GM12865 (cell line): ENCODE data around the gene NR1I3.

Experiments used
- DNase-seq: peaks from one replicate; pipeline ENCODE4 v3.0.0; 2010; ENCODE audit warnings: low read depth
- H3K4me3 ChIP-seq: 2 replicates; pipeline ENCODE4 v1.5.1; 2011; ENCODE audit warnings: mild to moderate bottlenecking, low read depth, low read length, control low read depth
- TF ChIP-seq, protein P1 (sequence below): IDR thresholded peaks from 2 replicates; pipeline ENCODE4 v1.5.1; 2011; ENCODE audit warnings: low read length, control low read depth, low read depth, inconsistent platforms; ENCODE audit not compliant: insufficient read depth; ENCODE audit errors: missing control alignments

The NR1I3 gene

DNA sequence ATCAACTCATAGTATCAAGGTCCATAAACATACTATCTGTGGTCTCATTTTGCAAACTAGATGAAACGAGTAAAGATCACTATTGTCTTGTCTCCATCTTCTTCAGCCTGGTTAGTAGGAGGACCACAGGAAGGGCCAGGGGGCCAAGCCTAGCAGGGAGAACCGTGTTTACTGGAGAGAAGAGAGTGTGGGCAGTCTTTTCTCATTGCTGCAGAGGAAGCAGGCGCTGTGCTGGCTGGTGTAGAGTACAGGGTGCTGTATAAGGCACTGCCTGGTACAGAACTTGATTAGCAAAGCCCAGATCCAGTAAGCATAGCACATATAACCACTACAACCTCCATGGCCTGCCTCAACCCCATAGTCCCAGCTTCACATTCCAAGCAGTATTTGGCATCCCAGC lies 50.7 kb downstream of the NR1I3 start:
- H3K4me3 ChIP-seq = no peak overlapping the region
- TF ChIP-seq, protein P1, sequence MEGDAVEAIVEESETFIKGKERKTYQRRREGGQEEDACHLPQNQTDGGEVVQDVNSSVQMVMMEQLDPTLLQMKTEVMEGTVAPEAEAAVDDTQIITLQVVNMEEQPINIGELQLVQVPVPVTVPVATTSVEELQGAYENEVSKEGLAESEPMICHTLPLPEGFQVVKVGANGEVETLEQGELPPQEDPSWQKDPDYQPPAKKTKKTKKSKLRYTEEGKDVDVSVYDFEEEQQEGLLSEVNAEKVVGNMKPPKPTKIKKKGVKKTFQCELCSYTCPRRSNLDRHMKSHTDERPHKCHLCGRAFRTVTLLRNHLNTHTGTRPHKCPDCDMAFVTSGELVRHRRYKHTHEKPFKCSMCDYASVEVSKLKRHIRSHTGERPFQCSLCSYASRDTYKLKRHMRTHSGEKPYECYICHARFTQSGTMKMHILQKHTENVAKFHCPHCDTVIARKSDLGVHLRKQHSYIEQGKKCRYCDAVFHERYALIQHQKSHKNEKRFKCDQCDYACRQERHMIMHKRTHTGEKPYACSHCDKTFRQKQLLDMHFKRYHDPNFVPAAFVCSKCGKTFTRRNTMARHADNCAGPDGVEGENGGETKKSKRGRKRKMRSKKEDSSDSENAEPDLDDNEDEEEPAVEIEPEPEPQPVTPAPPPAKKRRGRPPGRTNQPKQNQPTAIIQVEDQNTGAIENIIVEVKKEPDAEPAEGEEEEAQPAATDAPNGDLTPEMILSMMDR = no peak
- no peak for DNase-seq

GRCh38 chr1:161185732-161186311 lies 52.2 kb downstream of the NR1I3 start:
- TF ChIP-seq, protein P1 = no peak
- peak overlapping the region; percentile 45 for H3K4me3 ChIP-seq
- peak; percentile 70 for DNase-seq

DNA sequence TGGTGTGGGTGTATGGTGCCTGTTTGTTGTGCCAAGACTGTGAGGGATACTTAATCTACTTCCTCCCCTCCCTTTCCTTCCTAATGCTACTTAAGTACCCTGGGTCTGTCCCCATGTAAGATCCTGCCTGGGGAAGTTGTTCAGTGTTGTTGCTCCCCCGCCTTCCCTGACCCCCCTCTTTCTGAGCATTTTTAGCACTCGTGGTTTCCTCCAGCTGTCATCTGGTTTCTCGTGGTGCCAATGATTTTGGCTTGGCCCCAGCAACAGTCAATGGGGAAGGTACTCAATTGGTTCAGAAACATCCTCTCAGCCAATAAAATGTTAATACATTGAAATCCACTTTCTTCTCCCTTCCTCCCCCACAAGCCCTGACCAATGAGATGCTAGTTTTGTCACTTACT lies 52.7 kb downstream of the NR1I3 start:
- H3K4me3 ChIP-seq = peak overlapping the region; percentile 63
- DNase-seq = peak; percentile 97
- TF ChIP-seq, protein P1 = no peak

- H3K4me3 ChIP-seq = peak overlapping the region; percentile 21
- DNase-seq = peak; percentile 89
- TF ChIP-seq, protein P1 = no peak
Measured at GRCh38 chr1:161182214-161182613, 55.8 kb downstream of the NR1I3 start.

DNA sequence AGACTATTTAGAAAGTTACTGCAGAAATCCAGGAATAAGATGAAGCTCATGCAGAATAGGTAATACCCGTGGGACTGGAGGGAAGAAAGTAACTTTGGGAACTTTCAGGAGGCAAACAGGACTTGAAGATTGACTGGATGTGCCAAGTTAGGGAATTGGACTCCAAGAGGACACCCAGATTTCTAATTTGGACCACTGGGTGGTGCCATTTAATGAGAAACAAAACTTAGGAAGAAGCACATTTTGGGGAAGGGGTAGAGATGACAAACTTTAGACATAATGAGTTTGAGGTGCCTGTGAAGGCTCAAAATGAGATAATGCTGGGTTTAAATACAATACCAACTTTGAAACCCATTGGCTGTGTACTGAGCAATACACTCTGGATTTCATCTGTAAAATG lies 57.4 kb downstream of the NR1I3 start:
- no peak for DNase-seq

GRCh38 chr1:161179698-161180097 lies 58.3 kb downstream of the NR1I3 start:
- no peak for DNase-seq
- TF ChIP-seq, protein P1 = no peak

More for the DNA sequence above, 57.4 kb downstream of the NR1I3 start:
- TF ChIP-seq, protein P1 = no peak
- H3K4me3 ChIP-seq = no peak overlapping the region

More at GRCh38 chr1:161179698-161180097, 58.3 kb downstream of the NR1I3 start:
- H3K4me3 ChIP-seq = no peak overlapping the region
